ENCODE measurements around the gene RPL13A. TPM values are rescaled to one million over a fixed set of nuclear protein-coding genes. Genes with fewer than 3 reads are reported as not detected.

RPL13A gene
- total and polyA plus RNA-seq, 12 donors: 1,750 to 3,504 (median 2,569) TPM

DNA sequence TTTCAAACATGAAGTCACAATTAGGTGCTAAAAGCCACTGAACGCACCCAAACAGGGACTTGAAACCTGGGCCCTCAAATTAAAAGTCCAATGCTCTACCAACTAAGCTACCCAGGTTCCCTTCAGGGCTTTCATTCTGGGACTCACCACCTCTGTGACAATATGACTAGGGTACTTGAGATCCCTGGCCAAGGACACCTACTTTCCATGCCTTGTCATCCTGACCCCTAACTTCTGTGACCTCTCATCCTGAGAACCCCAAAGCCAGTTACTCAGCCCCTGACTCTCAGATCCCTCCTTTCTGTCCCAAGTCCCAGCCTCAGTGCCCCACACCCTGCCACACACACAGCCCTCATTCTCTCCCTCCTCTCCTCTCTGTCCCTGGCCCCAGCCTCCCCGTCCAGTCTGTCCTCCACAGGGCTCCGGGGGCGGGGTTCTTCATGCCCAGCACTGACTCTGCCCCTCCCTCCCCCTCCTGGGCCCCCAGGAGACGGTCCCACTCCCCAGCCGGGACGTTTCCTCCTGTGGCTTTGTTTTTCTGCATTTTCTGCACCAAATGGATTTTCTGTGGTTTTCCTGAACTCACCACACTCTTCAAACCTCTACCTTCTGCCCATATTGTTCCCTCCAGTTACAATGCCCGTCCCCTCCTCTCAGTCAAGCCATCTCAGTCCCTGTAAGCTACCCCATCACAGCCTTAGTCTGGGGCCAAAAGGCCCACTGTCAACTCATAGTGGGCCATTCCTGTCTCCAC lies 47.4 kb downstream of the RPL13A start:
- peaks cover 0 to 18% of the 10 kb centered on the region in 2 donors for H3K36me3 ChIP-seq (replicated peaks in 1 of 2)
- 50 to 64% (median 57%) methylated on average over 8 of the region's 8 CpGs for WGBS, 4 donors
- no peaks in the 10 kb centered on the region for H3K9me3 ChIP-seq (replicated peaks in 1 of 3)
- H3K27ac ChIP-seq: peak overlapping the region in 1 of 5 donors; percentile 13
- H3K27me3 ChIP-seq: no peaks in the 10 kb centered on the region
- no peak for TF ChIP-seq POLR2A (IDR thresholded peaks at IDR 0.05)
- TF ChIP-seq, protein P1, sequence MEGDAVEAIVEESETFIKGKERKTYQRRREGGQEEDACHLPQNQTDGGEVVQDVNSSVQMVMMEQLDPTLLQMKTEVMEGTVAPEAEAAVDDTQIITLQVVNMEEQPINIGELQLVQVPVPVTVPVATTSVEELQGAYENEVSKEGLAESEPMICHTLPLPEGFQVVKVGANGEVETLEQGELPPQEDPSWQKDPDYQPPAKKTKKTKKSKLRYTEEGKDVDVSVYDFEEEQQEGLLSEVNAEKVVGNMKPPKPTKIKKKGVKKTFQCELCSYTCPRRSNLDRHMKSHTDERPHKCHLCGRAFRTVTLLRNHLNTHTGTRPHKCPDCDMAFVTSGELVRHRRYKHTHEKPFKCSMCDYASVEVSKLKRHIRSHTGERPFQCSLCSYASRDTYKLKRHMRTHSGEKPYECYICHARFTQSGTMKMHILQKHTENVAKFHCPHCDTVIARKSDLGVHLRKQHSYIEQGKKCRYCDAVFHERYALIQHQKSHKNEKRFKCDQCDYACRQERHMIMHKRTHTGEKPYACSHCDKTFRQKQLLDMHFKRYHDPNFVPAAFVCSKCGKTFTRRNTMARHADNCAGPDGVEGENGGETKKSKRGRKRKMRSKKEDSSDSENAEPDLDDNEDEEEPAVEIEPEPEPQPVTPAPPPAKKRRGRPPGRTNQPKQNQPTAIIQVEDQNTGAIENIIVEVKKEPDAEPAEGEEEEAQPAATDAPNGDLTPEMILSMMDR (IDR thresholded peaks at IDR 0.05): no peak
- H3K4me1 ChIP-seq (replicated peaks in 1 of 2): peaks cover 14 to 19% of the 10 kb centered on the region in 2 donors
- intact Hi-C loops (cut with DNase I): no loop called here
- DNase-seq: no peak
- H3K4me3 ChIP-seq: peak overlapping the region in 1 of 4 donors; percentile 54

DNA sequence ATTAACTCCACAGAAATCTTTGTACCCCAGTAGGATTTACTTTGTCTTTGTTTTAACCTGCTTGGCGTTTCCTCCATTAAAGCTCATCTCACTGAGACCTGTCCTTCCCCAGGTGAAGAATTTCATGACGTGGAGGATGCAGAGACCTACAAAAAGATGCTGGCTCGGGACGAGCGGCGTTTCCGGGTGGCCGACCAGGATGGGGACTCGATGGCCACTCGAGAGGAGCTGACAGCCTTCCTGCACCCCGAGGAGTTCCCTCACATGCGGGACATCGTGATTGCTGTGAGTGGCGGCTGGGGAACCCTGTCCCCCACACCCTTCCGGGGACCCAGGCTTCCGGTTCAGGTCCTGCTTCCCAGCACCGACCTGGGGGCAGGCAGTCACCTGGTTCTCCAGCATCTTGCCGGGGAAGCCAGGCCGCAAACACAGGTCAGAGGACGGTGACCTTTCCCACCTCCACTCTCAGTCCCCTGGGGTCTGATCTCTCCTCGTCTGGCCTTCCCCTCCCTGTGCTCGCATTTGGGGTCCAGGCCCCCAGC lies 49.6 kb downstream of the RPL13A start:
- H3K36me3 ChIP-seq (replicated peaks in 1 of 2): peaks cover 0 to 22% of the 10 kb centered on the region in 2 donors

DNA sequence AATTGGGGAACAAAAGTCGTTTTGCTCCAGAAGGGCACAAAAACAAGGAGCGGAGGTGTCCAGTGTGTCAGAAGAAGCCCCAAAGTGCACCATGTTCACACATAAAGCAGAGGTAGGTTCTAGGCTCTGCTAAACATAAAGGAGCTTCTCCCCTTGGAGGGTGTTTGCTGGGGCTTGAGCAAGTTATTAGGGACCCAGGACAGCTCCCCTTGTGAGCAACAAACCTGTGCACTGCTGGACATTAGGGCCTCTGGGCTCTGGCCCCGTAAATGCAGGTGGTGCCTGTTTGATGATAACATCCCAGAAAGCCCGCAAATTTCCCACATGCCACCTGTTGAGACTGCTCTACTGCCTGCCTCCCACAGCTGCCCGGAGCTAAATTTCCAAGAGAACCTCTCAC lies 51.2 kb downstream of the RPL13A start:
- no peak overlapping the region for H3K27ac ChIP-seq
- peaks cover 8 to 10% of the 10 kb centered on the region in 2 donors for H3K4me1 ChIP-seq (replicated peaks in 1 of 2)
- no peaks in the 10 kb centered on the region for H3K9me3 ChIP-seq (replicated peaks in 1 of 3)
- TF ChIP-seq, protein P1 (IDR thresholded peaks at IDR 0.05): no peak
- no peak for TF ChIP-seq POLR2A (IDR thresholded peaks at IDR 0.05)
- no peak for DNase-seq
- H3K36me3 ChIP-seq (replicated peaks in 1 of 2): peaks cover 0 to 29% of the 10 kb centered on the region in 2 donors
- H3K27me3 ChIP-seq: no peaks in the 10 kb centered on the region
- intact Hi-C loops (cut with DNase I): no loop called here
- 79 to 85% (median 83%) methylated on average over 4 to 5 of the region's 5 CpGs for WGBS, 4 donors
- H3K4me3 ChIP-seq: no peak overlapping the region

More for the DNA sequence above, 49.6 kb downstream of the RPL13A start:
- Histone ChIP-seq H3K4me1 (replicated peaks in 1 of 2) (peaks cover 14 to 19% of the 10 kb centered on the region in 2 donors), H3K4me3 (no peak overlapping the region), H3K9me3 (replicated peaks in 1 of 3) (no peaks in the 10 kb centered on the region), H3K27me3 (no peaks in the 10 kb centered on the region), H3K27ac (no peak overlapping the region)
- WGBS, 4 donors: 88 to 92% (median 89%) methylated on average over 13 to 22 of the region's 22 CpGs
- intact Hi-C loops (cut with DNase I): no loop called here
- no peak for DNase-seq
- no peak for TF ChIP-seq POLR2A (IDR thresholded peaks at IDR 0.05)
- TF ChIP-seq, protein P1 (IDR thresholded peaks at IDR 0.05): no peak

DNA sequence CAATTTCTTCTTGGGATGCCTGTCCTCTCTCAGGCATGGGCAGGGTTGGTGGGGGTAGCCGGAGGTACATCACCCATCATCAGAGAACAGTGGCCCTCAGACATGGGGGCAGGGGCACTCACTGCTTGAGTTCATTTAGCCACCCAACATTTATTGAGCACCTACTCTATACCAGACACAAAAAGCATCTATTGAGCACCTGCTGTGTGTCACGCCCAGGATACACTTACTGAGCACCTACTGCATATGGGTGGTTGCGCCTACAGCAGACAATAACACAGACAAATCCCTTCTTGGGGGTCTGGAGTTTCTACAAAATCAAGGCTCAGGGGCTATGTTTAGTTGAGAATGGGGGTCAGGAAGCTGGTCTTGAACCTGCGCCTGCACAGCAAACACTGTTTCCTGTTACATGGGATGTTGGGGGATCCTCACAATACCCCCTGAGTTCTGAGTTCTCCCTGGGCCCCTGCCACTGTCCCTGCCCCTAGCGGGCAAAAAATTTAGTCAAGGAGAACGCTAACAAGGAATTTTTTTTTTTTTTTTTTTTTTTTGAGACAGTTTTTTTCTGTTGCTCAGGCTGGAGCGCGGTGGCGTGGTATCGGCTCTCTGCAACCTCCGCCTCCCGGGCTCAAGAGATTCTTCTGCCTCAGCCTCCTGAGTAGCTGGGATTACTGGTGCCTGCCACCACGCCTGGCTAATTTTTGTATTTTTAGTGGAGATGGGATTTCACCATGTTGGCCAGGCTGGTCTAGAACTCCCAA lies 52.0 kb downstream of the RPL13A start:
- Histone ChIP-seq H3K4me3 (no peak overlapping the region), H3K4me1 (replicated peaks in 1 of 2) (peaks cover under 1 to 2% of the 10 kb centered on the region in 2 donors), H3K36me3 (replicated peaks in 1 of 2) (peaks cover 0 to 29% of the 10 kb centered on the region in 2 donors), H3K27ac (no peak overlapping the region), H3K9me3 (replicated peaks in 1 of 3) (no peaks in the 10 kb centered on the region), H3K27me3 (no peaks in the 10 kb centered on the region)
- no peak for TF ChIP-seq POLR2A (IDR thresholded peaks at IDR 0.05)
- TF ChIP-seq, protein P1 (IDR thresholded peaks at IDR 0.05): no peak
- intact Hi-C loops (cut with DNase I): no loop called here
- no peak for DNase-seq
- 90 to 94% (median 91%) methylated on average over 12 to 13 of the region's 13 CpGs for WGBS, 4 donors
